ENCODE measurements around the gene SPNS2. TPM values are rescaled to one million over a fixed set of nuclear protein-coding genes. Genes with fewer than 3 reads are reported as not detected.

The SPNS2 gene
- total and polyA plus RNA-seq, 2 experiments from 2014 or later = 1.0 to 1.6 TPM

DNA sequence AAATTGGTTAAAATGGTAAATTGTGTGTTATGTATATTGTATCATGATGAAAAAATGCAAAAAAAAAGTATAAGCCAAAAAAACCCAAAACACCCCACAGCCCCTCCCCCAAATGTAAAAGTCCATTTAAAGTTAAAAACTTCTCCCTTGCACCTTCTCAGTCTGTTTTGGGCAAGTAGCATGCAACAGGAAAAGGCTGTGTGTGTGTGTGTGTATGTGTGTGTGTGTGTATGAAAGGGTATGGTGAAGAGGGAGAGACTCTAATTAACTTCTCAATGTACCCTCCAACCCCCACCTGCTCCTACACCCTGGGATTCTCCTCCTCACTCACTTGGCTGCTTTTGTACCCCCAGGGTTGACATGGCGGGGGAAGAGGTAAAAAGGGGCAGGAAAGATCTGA, 70.9 kb downstream of the SPNS2 start:
- Histone ChIP-seq H3K9me3 (ENCODE audit: low read depth) (no peaks in the 10 kb centered on the region), H3K4me3 (no peak overlapping the region), H3K27ac (no peak overlapping the region), H3K27me3 (no peaks in the 10 kb centered on the region), H3K36me3 (no peaks in the 10 kb centered on the region), H3K4me1 (ENCODE audit: low read depth) (peaks cover 6% of the 10 kb centered on the region)
- TF ChIP-seq, protein P1, sequence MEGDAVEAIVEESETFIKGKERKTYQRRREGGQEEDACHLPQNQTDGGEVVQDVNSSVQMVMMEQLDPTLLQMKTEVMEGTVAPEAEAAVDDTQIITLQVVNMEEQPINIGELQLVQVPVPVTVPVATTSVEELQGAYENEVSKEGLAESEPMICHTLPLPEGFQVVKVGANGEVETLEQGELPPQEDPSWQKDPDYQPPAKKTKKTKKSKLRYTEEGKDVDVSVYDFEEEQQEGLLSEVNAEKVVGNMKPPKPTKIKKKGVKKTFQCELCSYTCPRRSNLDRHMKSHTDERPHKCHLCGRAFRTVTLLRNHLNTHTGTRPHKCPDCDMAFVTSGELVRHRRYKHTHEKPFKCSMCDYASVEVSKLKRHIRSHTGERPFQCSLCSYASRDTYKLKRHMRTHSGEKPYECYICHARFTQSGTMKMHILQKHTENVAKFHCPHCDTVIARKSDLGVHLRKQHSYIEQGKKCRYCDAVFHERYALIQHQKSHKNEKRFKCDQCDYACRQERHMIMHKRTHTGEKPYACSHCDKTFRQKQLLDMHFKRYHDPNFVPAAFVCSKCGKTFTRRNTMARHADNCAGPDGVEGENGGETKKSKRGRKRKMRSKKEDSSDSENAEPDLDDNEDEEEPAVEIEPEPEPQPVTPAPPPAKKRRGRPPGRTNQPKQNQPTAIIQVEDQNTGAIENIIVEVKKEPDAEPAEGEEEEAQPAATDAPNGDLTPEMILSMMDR (IDR thresholded peaks at IDR 0.05; ENCODE audit: low read depth, low read length) = no peak
- no peak for DNase-seq (ENCODE audit: low read depth in 1 of 2, low spot score in 1 of 2)

DNA sequence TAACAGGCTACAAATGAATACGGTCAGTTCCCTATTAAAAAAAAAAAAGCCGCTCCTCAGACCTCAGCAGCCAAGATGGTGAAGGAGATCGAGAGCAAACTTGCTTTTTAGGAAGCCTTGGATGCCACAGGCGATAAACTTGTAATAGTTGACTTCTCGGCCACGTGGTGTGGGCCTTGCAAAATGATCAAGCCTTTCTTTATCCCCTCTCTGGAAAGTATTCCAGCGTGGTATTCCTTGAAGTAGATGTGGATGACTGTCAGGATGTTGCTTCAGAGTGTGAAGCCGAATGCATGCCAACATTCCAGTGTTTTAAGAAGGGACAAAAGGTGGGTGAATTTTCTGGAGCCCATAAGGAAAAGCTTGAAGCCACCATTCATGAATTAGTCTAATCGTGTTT, 73.5 kb downstream of the SPNS2 start:
- TF ChIP-seq, protein P1 (IDR thresholded peaks at IDR 0.05; ENCODE audit: low read depth, low read length) = no peak
- H3K27ac ChIP-seq = no peak overlapping the region

DNA sequence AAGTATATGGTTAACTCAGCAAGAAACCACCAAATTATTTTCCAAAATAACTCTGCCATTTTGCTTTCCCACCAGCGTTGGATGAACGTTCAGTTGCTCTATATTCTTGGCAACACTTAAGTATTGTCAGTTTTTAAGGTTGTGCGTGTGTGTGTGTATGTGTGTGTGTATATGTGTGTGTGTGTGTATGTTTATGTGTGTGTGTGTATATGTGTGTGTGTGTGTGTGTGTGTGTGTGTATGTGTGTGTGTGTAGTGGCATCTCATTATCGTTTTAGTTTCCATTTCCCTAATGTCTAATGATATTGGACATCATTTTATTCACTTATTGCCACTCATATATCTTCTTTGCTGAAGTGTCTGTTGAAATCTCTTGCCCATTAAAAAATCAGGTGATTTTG, 74.4 kb downstream of the SPNS2 start:
- no peak for DNase-seq (ENCODE audit: low read depth in 1 of 2, low spot score in 1 of 2)
- Histone ChIP-seq H3K36me3 (no peaks in the 10 kb centered on the region), H3K27me3 (no peaks in the 10 kb centered on the region), H3K4me1 (ENCODE audit: low read depth) (peaks cover 30% of the 10 kb centered on the region), H3K27ac (no peak overlapping the region), H3K4me3 (no peak overlapping the region), H3K9me3 (ENCODE audit: low read depth) (no peaks in the 10 kb centered on the region)
- TF ChIP-seq, protein P1 (IDR thresholded peaks at IDR 0.05; ENCODE audit: low read depth, low read length) = no peak

More for the DNA sequence above, 73.5 kb downstream of the SPNS2 start:
- Histone ChIP-seq H3K36me3 (no peaks in the 10 kb centered on the region), H3K4me1 (ENCODE audit: low read depth) (peaks cover 24% of the 10 kb centered on the region), H3K4me3 (no peak overlapping the region), H3K27me3 (no peaks in the 10 kb centered on the region), H3K9me3 (ENCODE audit: low read depth) (no peaks in the 10 kb centered on the region)
- peak in 1 of 2 donors; percentile 41 for DNase-seq (ENCODE audit: low read depth in 1 of 2, low spot score in 1 of 2)

DNA sequence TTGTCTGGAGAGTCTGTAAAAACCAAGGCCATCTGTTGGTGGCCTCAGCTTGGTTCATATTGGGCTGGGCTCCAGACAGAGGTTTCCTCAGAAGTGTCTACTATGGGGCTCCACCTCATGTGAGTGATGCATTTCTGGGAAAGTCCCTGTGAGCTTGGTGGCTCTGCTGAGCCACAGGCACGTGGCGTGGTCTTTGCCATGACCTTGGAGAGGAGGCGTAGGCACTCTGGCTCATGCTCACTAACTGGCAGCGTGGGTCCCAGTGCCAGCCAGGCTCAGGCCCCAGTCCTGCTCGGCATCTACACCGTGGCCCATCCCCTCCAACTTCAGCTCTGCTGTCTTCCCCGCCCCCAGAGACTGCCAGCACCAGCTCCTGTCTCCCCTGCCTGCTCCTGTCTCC, 75.0 kb downstream of the SPNS2 start:
- H3K9me3 ChIP-seq (ENCODE audit: low read depth) = no peaks in the 10 kb centered on the region
- peaks cover 30% of the 10 kb centered on the region for H3K4me1 ChIP-seq (ENCODE audit: low read depth)
- H3K27ac ChIP-seq = peak overlapping the region; percentile 5
- H3K36me3 ChIP-seq = no peaks in the 10 kb centered on the region
- TF ChIP-seq, protein P1 (IDR thresholded peaks at IDR 0.05; ENCODE audit: low read depth, low read length) = no peak
- no peak overlapping the region for H3K4me3 ChIP-seq
- no peak for DNase-seq (ENCODE audit: low read depth in 1 of 2, low spot score in 1 of 2)
- H3K27me3 ChIP-seq = no peaks in the 10 kb centered on the region

DNA sequence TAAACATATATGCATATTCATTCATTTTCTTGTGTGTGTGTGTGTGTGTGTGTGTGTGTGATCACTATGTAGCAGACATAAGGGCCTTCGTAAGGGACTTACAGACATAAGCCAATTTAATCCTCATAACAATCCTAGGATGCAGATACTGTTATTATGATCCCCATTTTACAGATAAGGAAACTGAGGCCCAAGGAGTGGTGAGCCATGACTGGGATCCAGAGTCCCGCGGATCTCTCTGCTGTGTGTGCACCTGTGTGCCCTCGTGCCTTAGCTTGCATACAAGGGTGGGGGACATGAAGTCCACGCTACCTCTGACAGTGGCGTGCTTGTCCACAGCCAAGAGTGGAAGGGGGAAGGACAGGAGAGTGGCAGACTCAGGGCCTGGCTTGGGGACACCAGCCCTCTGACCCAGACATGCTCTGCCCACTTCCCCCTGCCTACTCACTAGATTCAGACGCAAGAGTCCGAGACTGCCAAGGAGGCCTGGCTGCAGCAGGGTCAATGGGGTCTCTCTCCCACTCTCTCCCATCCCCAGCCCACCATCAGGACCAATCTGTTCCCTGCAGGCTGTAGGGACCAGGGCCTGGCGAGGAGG, 75.9 kb downstream of the SPNS2 start:
- H3K27me3 ChIP-seq = no peaks in the 10 kb centered on the region
- H3K27ac ChIP-seq = no peak overlapping the region
- H3K36me3 ChIP-seq = no peaks in the 10 kb centered on the region
- no peaks in the 10 kb centered on the region for H3K9me3 ChIP-seq (ENCODE audit: low read depth)
- H3K4me3 ChIP-seq = no peak overlapping the region
- TF ChIP-seq, protein P1 (IDR thresholded peaks at IDR 0.05; ENCODE audit: low read depth, low read length) = no peak
- peaks cover 30% of the 10 kb centered on the region for H3K4me1 ChIP-seq (ENCODE audit: low read depth)
- DNase-seq (ENCODE audit: low read depth in 1 of 2, low spot score in 1 of 2) = no peak
